ENCODE data around the gene MIP.
"Not testable (repeated sequence)": the region's sequence is repeated elsewhere in the genome, so short reads cannot be mapped to it uniquely, and the experiment has no call there.

The MIP gene

GRCh38 chr12:56454557-56454956 lies at the start of gene MIP:
Gene MIP (minus strand): TSS chr12:56454657. CDS start chr12:56454613, 44 bp downstream.
- no peak for TF ChIP-seq CTCF (IDR thresholded peaks at IDR 0.05; ENCODE audit: borderline replicate concordance, insufficient read depth, low read depth, low read length)
- H3K4me3 ChIP-seq (ENCODE audit: low read depth, low read length) = no peak within 1 kb of the TSS

- not testable (repeated sequence) for H3K4me3 ChIP-seq (ENCODE audit: low read depth, low read length)
These were observed 45.4 kb upstream of the MIP start for GRCh38 chr12:56499879-56500278.

GRCh38 chr12:56499452-56499851 lies 45.0 kb upstream of the MIP start:
- not testable (repeated sequence) for H3K4me3 ChIP-seq (ENCODE audit: low read depth, low read length)

GRCh38 chr12:56498126-56498902 lies 43.9 kb upstream of the MIP start:
- H3K4me3 ChIP-seq (ENCODE audit: low read depth, low read length) = not testable (repeated sequence)

- peak; percentile 51; the same call in 1 of the 2 replicates for TF ChIP-seq CTCF (IDR thresholded peaks at IDR 0.05; ENCODE audit: borderline replicate concordance, insufficient read depth, low read depth, low read length)
- H3K4me3 ChIP-seq (ENCODE audit: low read depth, low read length) = not testable (repeated sequence)
These were observed 42.2 kb upstream of the MIP start for GRCh38 chr12:56496704-56497103.

GRCh38 chr12:56494481-56494880 lies 40.0 kb upstream of the MIP start:
- not testable (repeated sequence) for H3K4me3 ChIP-seq (ENCODE audit: low read depth, low read length)

- H3K4me3 ChIP-seq (ENCODE audit: low read depth, low read length) = not testable (repeated sequence)
These were observed 39.6 kb upstream of the MIP start for GRCh38 chr12:56494106-56494415.

- not testable (repeated sequence) for H3K4me3 ChIP-seq (ENCODE audit: low read depth, low read length)
These were observed 39.1 kb upstream of the MIP start for GRCh38 chr12:56493409-56494105.

- H3K4me3 ChIP-seq (ENCODE audit: low read depth, low read length) = no peak overlapping the region
- no peak for TF ChIP-seq CTCF (IDR thresholded peaks at IDR 0.05; ENCODE audit: borderline replicate concordance, insufficient read depth, low read depth, low read length)
These were observed 35.9 kb upstream of the MIP start for GRCh38 chr12:56490360-56490759.

- peak within 1 kb of the TSS; percentile 50 for H3K4me3 ChIP-seq (ENCODE audit: low read depth, low read length)
These were observed 33.8 kb upstream of the MIP start, which contains the start of gene GLS2 for GRCh38 chr12:56488041-56488955. Gene GLS2 (minus strand): TSS chr12:56488161. CDS start chr12:56488118, 43 bp downstream.

More at GRCh38 chr12:56488041-56488955, 33.8 kb upstream of the MIP start, which contains the start of gene GLS2:
- TF ChIP-seq CTCF (IDR thresholded peaks at IDR 0.05; ENCODE audit: borderline replicate concordance, insufficient read depth, low read depth, low read length) = no peak
